Measurements from ENCODE around the gene FAM13A. TPM values are rescaled to one million over a fixed set of nuclear protein-coding genes. Genes with fewer than 3 reads are reported as not detected.
"Not testable (repeated sequence)": the region's sequence is repeated elsewhere in the genome, so short reads cannot be mapped to it uniquely, and the experiment has no call there.

FAM13A gene
- total RNA-seq, 1 donor from 2014 or later, result 51.2 TPM

- Mint-ChIP-seq H3K4me3 (ENCODE audit: unreplicated experiment) (no peak overlapping the region), H3K27me3 (ENCODE audit: unreplicated experiment) (peaks cover 4% of the 10 kb centered on the region), H3K9me3 (ENCODE audit: unreplicated experiment) (peaks cover 7% of the 10 kb centered on the region), H3K4me1 (ENCODE audit: low read depth, unreplicated experiment) (peaks cover 7% of the 10 kb centered on the region), H3K36me3 (ENCODE audit: unreplicated experiment) (peaks cover 23% of the 10 kb centered on the region), H3K27ac (ENCODE audit: unreplicated experiment) (peak overlapping the region; percentile 22)
- TF ChIP-seq, protein P1, sequence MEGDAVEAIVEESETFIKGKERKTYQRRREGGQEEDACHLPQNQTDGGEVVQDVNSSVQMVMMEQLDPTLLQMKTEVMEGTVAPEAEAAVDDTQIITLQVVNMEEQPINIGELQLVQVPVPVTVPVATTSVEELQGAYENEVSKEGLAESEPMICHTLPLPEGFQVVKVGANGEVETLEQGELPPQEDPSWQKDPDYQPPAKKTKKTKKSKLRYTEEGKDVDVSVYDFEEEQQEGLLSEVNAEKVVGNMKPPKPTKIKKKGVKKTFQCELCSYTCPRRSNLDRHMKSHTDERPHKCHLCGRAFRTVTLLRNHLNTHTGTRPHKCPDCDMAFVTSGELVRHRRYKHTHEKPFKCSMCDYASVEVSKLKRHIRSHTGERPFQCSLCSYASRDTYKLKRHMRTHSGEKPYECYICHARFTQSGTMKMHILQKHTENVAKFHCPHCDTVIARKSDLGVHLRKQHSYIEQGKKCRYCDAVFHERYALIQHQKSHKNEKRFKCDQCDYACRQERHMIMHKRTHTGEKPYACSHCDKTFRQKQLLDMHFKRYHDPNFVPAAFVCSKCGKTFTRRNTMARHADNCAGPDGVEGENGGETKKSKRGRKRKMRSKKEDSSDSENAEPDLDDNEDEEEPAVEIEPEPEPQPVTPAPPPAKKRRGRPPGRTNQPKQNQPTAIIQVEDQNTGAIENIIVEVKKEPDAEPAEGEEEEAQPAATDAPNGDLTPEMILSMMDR (IDR thresholded peaks at IDR 0.05; ENCODE audit: partially characterized antibody, unreplicated experiment), result no peak
- DNase-seq, result no peak
These were observed 159.8 kb downstream of the FAM13A start for GRCh38 chr4:88897180-88897579.

DNA sequence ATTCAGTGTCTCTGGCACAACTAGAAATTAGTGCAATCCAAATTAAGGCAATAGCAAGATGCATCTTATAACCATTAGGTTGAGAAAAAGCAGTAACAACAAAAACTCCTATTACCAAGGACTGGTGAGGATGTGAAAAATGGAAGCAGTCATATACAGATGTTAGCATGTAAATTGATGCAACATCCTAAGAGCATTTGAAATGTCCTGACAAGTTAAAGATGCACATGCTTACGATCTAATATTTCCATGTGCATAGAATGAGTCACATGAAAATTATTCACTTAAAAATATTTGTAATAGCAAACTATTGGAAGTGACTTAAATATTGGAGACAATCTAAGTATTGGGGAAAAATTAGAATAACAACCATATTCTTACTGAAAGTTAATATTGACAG, 163.0 kb downstream of the FAM13A start:
- no peaks in the 10 kb centered on the region for H3K36me3 Mint-ChIP-seq (ENCODE audit: unreplicated experiment)
- no peak for DNase-seq

GRCh38 chr4:88892646-88893045, 164.3 kb downstream of the FAM13A start:
- H3K27ac Mint-ChIP-seq (ENCODE audit: unreplicated experiment), result no peak overlapping the region
- H3K36me3 Mint-ChIP-seq (ENCODE audit: unreplicated experiment), result no peaks in the 10 kb centered on the region
- no peaks in the 10 kb centered on the region for H3K9me3 Mint-ChIP-seq (ENCODE audit: unreplicated experiment)
- peaks cover 5% of the 10 kb centered on the region for H3K4me1 Mint-ChIP-seq (ENCODE audit: low read depth, unreplicated experiment)
- no peak for DNase-seq
- TF ChIP-seq, protein P1 (IDR thresholded peaks at IDR 0.05; ENCODE audit: partially characterized antibody, unreplicated experiment), result no peak
- no peak overlapping the region for H3K4me3 Mint-ChIP-seq (ENCODE audit: unreplicated experiment)
- no peaks in the 10 kb centered on the region for H3K27me3 Mint-ChIP-seq (ENCODE audit: unreplicated experiment)

More for the DNA sequence above, 163.0 kb downstream of the FAM13A start:
- Mint-ChIP-seq H3K27me3 (ENCODE audit: unreplicated experiment) (no peaks in the 10 kb centered on the region), H3K4me1 (ENCODE audit: low read depth, unreplicated experiment) (peaks cover 7% of the 10 kb centered on the region), H3K4me3 (ENCODE audit: unreplicated experiment) (no peak overlapping the region), H3K27ac (ENCODE audit: unreplicated experiment) (no peak overlapping the region), H3K9me3 (ENCODE audit: unreplicated experiment) (no peaks in the 10 kb centered on the region)
- TF ChIP-seq, protein P1 (IDR thresholded peaks at IDR 0.05; ENCODE audit: partially characterized antibody, unreplicated experiment), result no peak

- H3K27me3 Mint-ChIP-seq (ENCODE audit: unreplicated experiment), result no peaks in the 10 kb centered on the region
- no peaks in the 10 kb centered on the region for H3K9me3 Mint-ChIP-seq (ENCODE audit: unreplicated experiment)
- TF ChIP-seq, protein P1 (IDR thresholded peaks at IDR 0.05; ENCODE audit: partially characterized antibody, unreplicated experiment), result no peak
- H3K27ac Mint-ChIP-seq (ENCODE audit: unreplicated experiment), result no peak overlapping the region
- no peak overlapping the region for H3K4me3 Mint-ChIP-seq (ENCODE audit: unreplicated experiment)
- H3K4me1 Mint-ChIP-seq (ENCODE audit: low read depth, unreplicated experiment), result no peaks in the 10 kb centered on the region
- no peak for DNase-seq
- no peaks in the 10 kb centered on the region for H3K36me3 Mint-ChIP-seq (ENCODE audit: unreplicated experiment)
These were observed 165.3 kb downstream of the FAM13A start for GRCh38 chr4:88891636-88892035.

DNA sequence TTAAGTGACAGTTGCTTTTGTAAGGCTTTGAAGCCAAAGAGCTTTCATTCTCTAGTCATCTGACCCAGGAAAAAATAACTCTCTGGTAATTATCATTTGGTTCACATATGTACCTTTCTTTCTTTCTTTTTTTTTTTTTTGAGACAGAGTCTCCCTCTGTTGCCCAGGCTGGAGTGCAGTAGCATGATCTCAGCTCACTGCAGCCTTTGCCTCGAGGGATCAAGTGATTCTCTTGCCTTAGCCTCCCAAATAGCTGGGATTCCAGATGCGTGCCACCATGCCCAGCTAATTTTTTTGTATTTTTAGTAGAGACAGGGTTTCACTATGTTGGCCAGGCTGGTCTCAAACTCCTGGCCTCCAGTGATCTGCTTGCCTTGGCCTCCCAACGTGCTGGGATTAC, 169.6 kb downstream of the FAM13A start:
- not testable (repeated sequence) for H3K4me3 Mint-ChIP-seq (ENCODE audit: unreplicated experiment); DNase-seq

GRCh38 chr4:88881227-88881569, 175.8 kb downstream of the FAM13A start:
- TF ChIP-seq, protein P1 (IDR thresholded peaks at IDR 0.05; ENCODE audit: partially characterized antibody, unreplicated experiment), result no peak
- Mint-ChIP-seq H3K9me3 (ENCODE audit: unreplicated experiment) (peaks cover 2% of the 10 kb centered on the region), H3K27me3 (ENCODE audit: unreplicated experiment) (peaks cover 3% of the 10 kb centered on the region), H3K4me1 (ENCODE audit: low read depth, unreplicated experiment) (peaks cover 12% of the 10 kb centered on the region), H3K36me3 (ENCODE audit: unreplicated experiment) (peaks cover 7% of the 10 kb centered on the region), H3K4me3 (ENCODE audit: unreplicated experiment) (peak overlapping the region; percentile 59), H3K27ac (ENCODE audit: unreplicated experiment) (peak overlapping the region; percentile 80)
- DNase-seq, result no peak

More for the DNA sequence above, 169.6 kb downstream of the FAM13A start:
- H3K27ac Mint-ChIP-seq (ENCODE audit: unreplicated experiment); H3K27me3 Mint-ChIP-seq (ENCODE audit: unreplicated experiment); H3K9me3 Mint-ChIP-seq (ENCODE audit: unreplicated experiment); H3K4me1 Mint-ChIP-seq (ENCODE audit: low read depth, unreplicated experiment); H3K36me3 Mint-ChIP-seq (ENCODE audit: unreplicated experiment): not testable (repeated sequence)
